Endothelial cell of umbilical vein (primary cell): Measurements from ENCODE around the gene ARMC5. TPM values are rescaled to one million over a fixed set of nuclear protein-coding genes. Genes with fewer than 3 reads are reported as not detected.

Source experiments
- BruUV-seq: library from RNA; stranded (reverse); fragments of 400-500 nt; replicated peaks from 2 replicates; lab custom pipeline; 2021; lab: Mats Ljungman, UMichigan
- CTCF ChIA-PET: fragments of 300-600, 350-600 bp; sonication (Branson Sonifier 250); formaldehyde crosslinking; loops from one replicate; lab custom pipeline; 2021; ENCODE audit warnings: antibody characterized with exemption, inconsistent platforms; lab: Charles Lee
- POLR2A ChIA-PET: fragments of 300-600, 350-600 bp; sonication (Branson Sonifier 250); formaldehyde crosslinking; loops from one replicate; lab custom pipeline; 2021; ENCODE audit warnings: antibody characterized with exemption, inconsistent platforms; lab: Charles Lee
- DNase-seq: peaks from one replicate; pipeline ENCODE4 v3.0.0-alpha.2; 2011; ENCODE audit warnings: low read depth, low spot score
- FAIRE-seq: peaks from 2 replicates; lab custom pipeline; 2011; peaks lifted over from hg19 to GRCh38; lab: Jason Lieb, UNC
- H2AFZ ChIP-seq: 2 replicates; pipeline ENCODE4 v1.6.0; 2012; ENCODE audit warnings: low read depth, low read length, control low read depth, inconsistent platforms
- H3K27ac ChIP-seq: 2 replicates; pipeline ENCODE4 v1.5.1; 2011; ENCODE audit warnings: low read depth, mild to moderate bottlenecking, control low read depth, low read length, moderate library complexity; ENCODE audit not compliant: insufficient read depth
- H3K27me3 ChIP-seq, 2 experiments: 2 replicates each; pipeline versions ENCODE4 v1.6.0 to v1.6.1; 2011; ENCODE audit warnings: low read length in 2 of 2, mixed read lengths in 1 of 2; ENCODE audit not compliant: control insufficient read depth in 2 of 2, insufficient read depth in 2 of 2
- H3K36me3 ChIP-seq, 2 experiments: 2 replicates in 1 of 2; 3 replicates in 1 of 2; pipeline ENCODE4 v1.5.1; 2011; ENCODE audit warnings: low read length in 2 of 2, mild to moderate bottlenecking in 1 of 2, moderate library complexity in 1 of 2; ENCODE audit not compliant: control insufficient read depth in 2 of 2, insufficient read depth in 2 of 2; ENCODE audit errors: extremely low read depth in 1 of 2
- H3K4me1 ChIP-seq: 3 replicates; pipeline ENCODE4 v1.5.1; 2011; ENCODE audit warnings: mild to moderate bottlenecking, low read length; ENCODE audit not compliant: control insufficient read depth, insufficient read depth; ENCODE audit errors: extremely low read depth
- H3K4me2 ChIP-seq: 2 replicates; pipeline ENCODE4 v1.6.1; 2011; ENCODE audit warnings: low read length, control low read depth, mixed read lengths; ENCODE audit not compliant: insufficient read depth
- H3K4me3 ChIP-seq, 3 experiments: fragments of 200-600 bp in 1 of 3; sonication (generic), shearing (Covaris generic) in 1 of 3; replicated peaks in 1 of 3; 2 replicates each; pipeline ENCODE4 v1.5.1; 2011 to 2016; ENCODE audit warnings: control low read depth in 3 of 3, low read length in 3 of 3, mild to moderate bottlenecking in 2 of 3, inconsistent platforms in 1 of 3, low read depth in 1 of 3, moderate library complexity in 1 of 3; ENCODE audit not compliant: insufficient read depth in 1 of 3
- H3K79me2 ChIP-seq: 2 replicates; pipeline ENCODE4 v1.6.0; 2012; ENCODE audit warnings: low read length, inconsistent platforms; ENCODE audit not compliant: control insufficient read depth, insufficient read depth
- H3K9ac ChIP-seq: replicated peaks from 2 replicates; pipeline ENCODE3; 2011; ENCODE audit warnings: low read length, control low read depth; ENCODE audit not compliant: insufficient read depth; ENCODE audit errors: extremely low read depth
- H3K9me1 ChIP-seq: replicated peaks from 3 replicates; pipeline ENCODE4 v1.6.0; 2011; ENCODE audit warnings: mild to moderate bottlenecking, low read length; ENCODE audit not compliant: control insufficient read depth, insufficient read depth; ENCODE audit errors: extremely low read depth
- H3K9me3 ChIP-seq: replicated peaks from 2 replicates; pipeline ENCODE4 v1.5.1; 2012; ENCODE audit warnings: low read length, inconsistent platforms; ENCODE audit not compliant: control insufficient read depth, insufficient read depth
- H4K20me1 ChIP-seq: replicated peaks from 2 replicates; pipeline ENCODE3; 2011; ENCODE audit warnings: mild to moderate bottlenecking, low read length; ENCODE audit not compliant: control insufficient read depth, insufficient read depth; ENCODE audit errors: extremely low read depth
- CTCF ChIP-seq, 2 donors: IDR thresholded peaks; 1 replicate in 1 of 2; 2 replicates in 1 of 2; pipeline ENCODE4 v1.5.1; 2011; ENCODE audit warnings: low read length in 2 of 2, mild to moderate bottlenecking in 2 of 2, moderate library complexity in 2 of 2, control low read depth in 1 of 2, inconsistent platforms in 1 of 2, low read depth in 1 of 2; ENCODE audit not compliant: insufficient read depth in 1 of 2; ENCODE audit errors: extremely low read depth in 1 of 2
- EZH2 ChIP-seq: IDR thresholded peaks from 2 replicates; pipeline ENCODE4 v1.6.1; 2012; ENCODE audit warnings: borderline replicate concordance, low read depth, mild to moderate bottlenecking, moderate library complexity, low read length, inconsistent platforms; ENCODE audit not compliant: severe bottlenecking
- FOS ChIP-seq: IDR thresholded peaks from 2 replicates; pipeline ENCODE4 v1.6.1; 2011; ENCODE audit warnings: mild to moderate bottlenecking, low read length, moderate library complexity, borderline replicate concordance; ENCODE audit not compliant: insufficient read depth
- GATA2 ChIP-seq: IDR thresholded peaks from 2 replicates; pipeline ENCODE4 v1.7.0; 2011; ENCODE audit warnings: low read depth, mild to moderate bottlenecking, moderate library complexity, mixed read lengths, low read length; ENCODE audit not compliant: insufficient read length, insufficient read depth
- JUN ChIP-seq: IDR thresholded peaks from 2 replicates; pipeline ENCODE4 v1.6.1; 2011; ENCODE audit warnings: borderline replicate concordance, low read depth; ENCODE audit not compliant: insufficient read length, insufficient read depth
- MAX ChIP-seq: IDR thresholded peaks from 2 replicates; pipeline ENCODE4 v1.6.1; 2011; ENCODE audit not compliant: insufficient read depth, insufficient read length
- MYC ChIP-seq: IDR thresholded peaks from one replicate; pipeline ENCODE4 v1.6.1; 2011; ENCODE audit warnings: mild to moderate bottlenecking, low read depth, low read length
- POLR2A ChIP-seq: IDR thresholded peaks from 2 replicates; pipeline ENCODE4 v1.6.1; 2012; ENCODE audit warnings: low read depth, mild to moderate bottlenecking, control low read depth, low read length
- POLR2AphosphoS5 ChIP-seq: IDR thresholded peaks from 2 replicates; pipeline ENCODE4 v1.6.1; 2012; ENCODE audit warnings: low read depth, mild to moderate bottlenecking, control low read depth, low read length, moderate library complexity; ENCODE audit not compliant: insufficient read depth
- dilution Hi-C: fragments of 300-500 bp; cut with MboI; formaldehyde crosslinking; loops from one replicate; pipeline ENCODE4 v1.15.0; 2019; ENCODE audit warnings: low sequenced_read_pairs; ENCODE audit not compliant: extremely low pct_ligation_motif_present
- intact Hi-C: fragments of 100-400 bp; cut with micrococcal nuclease; formaldehyde crosslinking; loops from one replicate; pipeline ENCODE4 v1.10.0; 2022
- polyA plus RNA-seq, 4 experiments: library from polyadenylated mRNA; depleted of rRNA in 3 of 4; stranded (reverse) in 3 of 4; unstranded in 1 of 4; fragments of >200 nt; gene quantifications; 2 replicates each; pipeline versions ENCODE4 v1.2.1 to v1.2.3, GENCODE V29; 2011 to 2012; ENCODE audit warnings: missing spikeins in 1 of 4
- total RNA-seq: library from RNA; stranded (reverse); gene quantifications from 2 replicates; pipeline ENCODE4 v1.2.3, GENCODE V29; 2021

Gene ARMC5
- total and polyA plus RNA-seq, 2 donors (not counting 3 experiments of a cell fraction or from before 2014, with no cell fraction given): 17.3 to 18.8 TPM

GRCh38 chr16:31474173-31474714, 14.9 kb downstream of the ARMC5 start:
- ChIA-PET CTCF (interaction anchor here (0.9 to 2.0 kb wide), 4 partner anchors 14 to 490 kb away, joined by 3 to 11 read pairs (median 4); partner anchors contain the start of gene RUSF1), POLR2A (no interaction called here)
- DNase-seq: no peak
- H3K36me3 ChIP-seq: peaks cover 19 to 20% of the 10 kb centered on the region in 2 experiments
- dilution Hi-C loops: no loop called here
- FAIRE-seq: no peak
- no peak overlapping the region for H3K27ac ChIP-seq
- no peak overlapping the region for H2AFZ ChIP-seq
- H3K9ac ChIP-seq: no peak overlapping the region
- H3K9me1 ChIP-seq: no peaks in the 10 kb centered on the region
- H3K79me2 ChIP-seq: peaks cover 31% of the 10 kb centered on the region
- peaks cover 14% of the 10 kb centered on the region for H3K4me1 ChIP-seq
- no peak overlapping the region for H3K4me3 ChIP-seq
- no peaks in the 10 kb centered on the region for H3K9me3 ChIP-seq
- no TSS peak for BruUV-seq
- no peak overlapping the region for H3K4me2 ChIP-seq
- H3K27me3 ChIP-seq: no peaks in the 10 kb centered on the region
- no peaks in the 10 kb centered on the region for H4K20me1 ChIP-seq
- intact Hi-C loops: loop anchor here (5.0 kb wide), 2 partner anchors 238 to 393 kb away; a partner anchor contains a TSS
- TF ChIP-seq MAX: no peak
- TF ChIP-seq CTCF (IDR thresholded peaks at IDR 0.05; ENCODE audit: extremely low read depth in 1 of 2, insufficient read depth in 1 of 2, low read depth in 1 of 2, low read length in 2 of 2): no peak
- no peak for TF ChIP-seq GATA2
- no peak for TF ChIP-seq MYC
- TF ChIP-seq JUN: no peak
- TF ChIP-seq FOS: no peak
- TF ChIP-seq POLR2AphosphoS5: no peak
- TF ChIP-seq EZH2: no peak
- no peak for TF ChIP-seq POLR2A
